ENCODE results near the gene FAM13C.

Gene FAM13C

DNA sequence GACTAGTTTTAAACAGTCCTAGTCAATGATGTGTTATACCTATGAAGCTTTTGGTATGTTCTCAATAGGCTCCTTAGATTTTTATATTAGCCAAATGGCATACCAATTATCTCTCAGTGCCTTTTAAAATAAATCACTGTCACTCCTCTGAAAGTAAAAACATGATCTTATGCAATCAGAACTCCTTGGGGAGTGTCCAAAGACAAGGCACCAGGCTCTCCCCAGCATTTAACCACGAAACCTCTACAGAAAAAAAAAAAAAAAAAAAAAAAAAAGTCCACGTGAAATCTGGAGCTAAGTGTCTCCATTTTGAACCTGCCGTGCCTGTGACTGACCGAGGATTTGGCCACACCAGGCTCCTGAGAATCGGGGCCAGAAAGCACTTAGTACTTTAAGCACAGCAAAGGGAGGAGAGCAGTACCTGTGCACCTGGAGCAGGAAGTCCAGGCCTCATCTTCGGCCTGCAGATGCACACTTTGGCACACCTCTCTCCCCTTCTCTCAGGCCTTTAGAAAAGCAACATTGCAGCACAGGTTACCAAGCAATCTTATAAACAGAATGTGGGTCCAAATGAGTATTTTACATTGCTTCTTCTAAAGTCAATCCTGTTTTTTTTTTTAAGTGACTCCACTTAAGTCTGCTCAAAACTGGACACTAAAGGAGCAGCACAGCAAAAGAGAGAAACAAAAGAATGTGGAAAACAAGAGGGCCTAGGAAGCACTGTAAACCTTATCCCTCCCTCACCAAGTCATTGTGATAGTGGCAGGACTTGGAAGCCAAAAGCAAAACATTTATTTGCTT lies 1.5 kb downstream of the FAM13C start:
- DNase-seq = no peak

DNA sequence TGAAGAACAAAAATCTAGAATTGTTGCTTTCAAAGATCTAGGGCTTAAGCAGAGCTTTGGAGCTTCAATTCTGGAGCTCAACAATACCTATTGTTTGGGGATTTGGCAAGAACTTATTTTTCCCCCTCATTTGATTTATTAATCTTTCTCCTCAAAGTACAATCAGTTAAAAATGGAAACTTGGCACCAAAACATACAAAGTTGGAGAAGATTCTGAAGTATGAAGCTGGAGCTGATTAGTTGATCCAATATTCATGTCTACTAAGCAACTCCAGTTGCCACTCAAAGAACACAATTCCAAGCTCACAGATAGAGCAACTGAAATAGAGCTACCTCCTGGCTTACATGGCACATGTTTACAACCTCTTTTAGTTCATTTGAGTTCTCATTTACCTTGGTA lies 3.8 kb downstream of the FAM13C start:
- no peak for DNase-seq

GRCh38 chr10:59354434-59354833 lies 7.9 kb downstream of the FAM13C start:
- DNase-seq = no peak

- no peak for DNase-seq
These were observed 11.8 kb downstream of the FAM13C start for GRCh38 chr10:59350558-59350957.

DNA sequence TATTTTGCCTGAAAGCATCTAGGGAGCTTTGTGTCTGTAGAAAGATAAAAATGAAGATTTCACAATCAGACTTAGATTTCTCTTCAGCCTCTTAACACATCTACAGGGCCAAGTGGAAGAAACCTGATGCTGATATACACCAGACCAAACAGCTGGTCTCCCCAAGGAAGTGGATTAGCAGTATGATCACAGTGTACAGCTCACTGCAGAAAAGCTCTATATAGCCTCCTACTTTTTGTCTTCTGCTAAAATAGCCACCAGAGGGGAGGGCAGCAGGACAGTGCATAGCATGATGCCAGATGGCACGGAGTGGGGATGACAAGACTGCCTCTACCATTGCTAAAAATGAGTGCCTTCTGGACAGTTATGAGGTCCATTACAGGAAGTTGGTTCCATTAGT lies 16.0 kb downstream of the FAM13C start:
- no peak for DNase-seq

DNA sequence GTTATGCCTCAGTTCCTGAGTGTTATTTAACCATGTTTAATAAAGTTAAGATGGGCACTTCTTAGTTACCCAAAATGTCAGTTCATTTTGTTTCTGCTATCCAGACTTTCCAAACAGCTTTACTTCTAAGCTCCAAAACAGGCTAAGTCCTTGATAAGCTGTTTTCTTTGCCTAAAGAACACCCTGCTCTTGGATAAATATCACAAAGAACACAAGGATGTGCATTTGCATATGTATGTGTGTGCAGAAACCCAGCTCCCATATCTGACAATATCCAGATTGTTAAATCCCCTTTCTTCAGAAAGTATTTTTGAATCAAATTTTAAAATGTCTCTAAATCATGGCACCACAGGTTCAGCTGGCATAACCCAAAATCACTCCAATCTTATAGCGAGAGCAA lies 19.6 kb downstream of the FAM13C start:
- no peak for DNase-seq

DNA sequence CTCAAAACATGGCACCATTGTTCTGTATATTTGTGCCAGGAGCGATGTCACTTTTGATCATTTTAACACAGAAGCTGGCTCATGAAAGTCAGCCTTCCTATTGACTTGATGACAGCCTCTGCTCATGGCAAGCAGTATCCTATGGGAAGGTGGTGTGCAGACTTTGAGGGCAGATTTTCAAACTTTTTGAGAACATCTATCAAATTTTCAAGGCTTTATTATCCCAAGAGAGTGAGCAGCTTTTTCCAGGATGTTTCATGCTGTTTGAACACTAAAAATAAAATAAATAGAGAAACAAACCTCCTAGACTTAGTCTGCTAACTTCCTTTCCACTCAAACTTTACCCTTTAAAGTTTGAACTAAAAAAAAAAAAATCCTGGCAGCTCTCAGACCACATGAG lies 20.3 kb downstream of the FAM13C start:
- no peak for DNase-seq

- no peak for DNase-seq
These were observed 22.1 kb downstream of the FAM13C start for GRCh38 chr10:59340285-59340684.

- no peak for DNase-seq
These were observed 23.0 kb downstream of the FAM13C start for GRCh38 chr10:59339351-59339750.

GRCh38 chr10:59337201-59337652 lies 25.1 kb downstream of the FAM13C start:
- no peak for DNase-seq

DNA sequence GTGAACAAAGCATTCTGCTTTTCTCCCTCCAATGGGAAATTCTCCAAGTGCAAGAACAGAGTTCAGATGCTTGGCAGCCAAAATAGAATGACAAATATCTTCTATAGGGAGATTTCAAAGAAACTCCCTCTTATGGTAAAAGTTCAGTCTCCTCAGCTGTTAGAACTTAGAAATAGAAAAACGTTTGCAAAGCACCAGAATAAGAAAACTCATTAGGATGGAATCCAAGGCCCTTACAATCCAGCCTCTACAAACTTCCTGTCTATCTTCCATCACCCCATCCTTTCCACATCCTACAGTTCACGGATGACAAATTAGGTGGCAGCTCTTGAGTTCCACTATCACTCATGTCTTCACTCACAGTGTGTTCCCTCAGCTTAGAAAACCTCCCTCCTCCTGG lies 25.7 kb downstream of the FAM13C start:
- no peak for DNase-seq

GRCh38 chr10:59335497-59335896 lies 26.9 kb downstream of the FAM13C start:
- DNase-seq = no peak

- DNase-seq = no peak
These were observed 28.6 kb downstream of the FAM13C start for GRCh38 chr10:59333701-59334100.

- DNase-seq = no peak
These were observed 29.8 kb downstream of the FAM13C start for GRCh38 chr10:59332581-59332980.

DNA sequence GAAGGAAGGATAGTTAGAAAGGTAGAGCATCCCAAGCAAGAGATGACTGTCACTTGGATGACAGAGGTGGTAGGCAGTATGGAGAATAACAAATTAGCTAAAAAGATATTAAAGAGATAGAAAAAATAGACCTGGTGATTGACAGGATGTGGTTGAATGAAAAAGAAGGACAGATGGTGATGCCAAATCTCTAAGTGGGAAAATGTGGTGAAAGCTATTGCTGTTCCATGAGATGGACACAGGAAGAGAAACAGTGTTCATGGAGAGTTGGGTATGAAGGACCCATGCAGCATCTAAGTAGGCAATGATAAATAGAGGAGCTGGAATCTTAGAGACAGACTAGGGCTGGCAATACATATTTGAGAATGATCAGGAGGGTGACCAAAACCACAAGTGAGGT lies 30.7 kb downstream of the FAM13C start:
- no peak for DNase-seq

DNA sequence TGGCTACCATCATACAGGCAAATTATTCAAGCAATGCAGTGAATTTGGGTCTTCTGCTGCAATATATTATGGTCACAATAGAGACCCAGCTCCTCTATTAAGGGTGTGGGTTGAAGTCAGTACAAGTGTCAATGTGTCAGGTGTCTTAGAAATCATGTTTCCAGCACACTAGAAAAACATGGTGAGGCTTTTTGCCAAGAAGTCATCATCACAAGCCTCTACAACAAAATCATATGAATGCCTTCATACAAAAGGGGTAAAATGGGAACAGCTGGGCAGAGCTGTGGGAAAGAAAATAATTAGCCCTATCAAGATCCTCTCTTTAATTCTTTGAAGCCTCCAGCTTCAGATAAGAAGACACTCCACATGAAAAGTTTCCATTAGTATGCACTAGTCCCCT lies 37.2 kb downstream of the FAM13C start:
- DNase-seq = no peak

GRCh38 chr10:59324597-59324996 lies 37.8 kb downstream of the FAM13C start:
- DNase-seq = no peak

GRCh38 chr10:59323831-59324401 lies 38.4 kb downstream of the FAM13C start:
- DNase-seq = no peak

DNA sequence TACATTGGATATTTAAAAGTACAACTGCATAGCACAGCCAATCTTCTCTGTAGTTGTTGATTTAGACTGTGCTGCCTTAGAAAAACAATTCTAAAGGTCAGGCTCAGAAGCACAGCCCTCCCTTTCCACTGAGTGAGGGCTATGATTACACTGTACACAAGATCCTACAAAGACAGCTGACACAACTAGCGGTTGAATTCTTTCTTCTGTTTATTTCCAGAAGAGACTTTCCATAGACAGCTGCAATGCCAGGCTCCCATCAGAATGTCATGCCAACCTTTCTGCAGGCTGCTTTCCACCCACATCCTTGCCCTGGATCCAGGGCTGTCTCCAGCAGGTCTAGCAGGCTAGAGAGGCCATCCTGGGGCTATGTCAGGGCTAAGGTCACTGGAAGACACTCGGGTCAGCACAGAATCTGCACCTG lies 39.3 kb downstream of the FAM13C start:
- DNase-seq = no peak

GRCh38 chr10:59322131-59322530 lies 40.2 kb downstream of the FAM13C start:
- no peak for DNase-seq

- DNase-seq = no peak
These were observed 42.0 kb downstream of the FAM13C start for GRCh38 chr10:59320355-59320754.

DNA sequence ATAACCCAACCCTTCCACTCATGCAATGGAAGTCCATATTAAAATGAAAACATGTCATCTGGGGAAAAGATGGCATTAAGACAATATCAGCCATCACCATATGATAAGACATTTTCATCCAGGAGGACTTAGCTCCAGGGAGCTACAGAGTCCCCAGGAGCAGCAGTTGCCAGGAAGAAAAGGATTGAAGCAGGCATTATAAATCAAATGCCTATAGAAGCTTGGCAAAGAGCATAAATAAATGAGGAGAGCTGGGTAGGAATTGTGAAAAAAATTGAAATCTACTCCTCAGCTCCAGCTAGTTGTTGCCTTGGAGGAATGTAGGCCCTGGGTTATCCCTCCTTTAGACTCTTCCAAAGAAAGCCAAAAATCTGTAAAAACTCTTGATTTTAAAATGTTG lies 42.5 kb downstream of the FAM13C start:
- DNase-seq = no peak

- DNase-seq = no peak
These were observed 45.3 kb downstream of the FAM13C start for GRCh38 chr10:59317066-59317465.

- no peak for DNase-seq
These were observed 46.9 kb downstream of the FAM13C start for GRCh38 chr10:59315465-59315864.

- no peak for DNase-seq
These were observed 48.1 kb downstream of the FAM13C start for GRCh38 chr10:59314268-59314667.

All from NCI-H187 treated with DMSO at 0.1 percent for 48 hours (cell line).